Subcutaneous adipose tissue (tissue), 4 donors: ENCODE data around the gene SMURF1. TPM values are rescaled to one million over a fixed set of nuclear protein-coding genes. Genes with fewer than 3 reads are reported as not detected.

Experiments
- total RNA-seq, 4 donors: library from RNA; depleted of rRNA; stranded (reverse); fragments of >200 nt; gene quantifications; one replicate each; pipeline ENCODE4 v1.1.0, GENCODE V29; 2016
- TF ChIP-seq, protein P1 (sequence below): fragments of 450-650 bp; IDR thresholded peaks from one replicate; pipeline ENCODE4 v1.5.1; 2016; ENCODE audit warnings: low read depth, mild to moderate bottlenecking, control low read depth, antibody characterized with exemption, moderate library complexity

The SMURF1 gene
- total RNA-seq, 4 donors from 2014 or later, result 24.0 to 49.4 (median 25.2) TPM

DNA sequence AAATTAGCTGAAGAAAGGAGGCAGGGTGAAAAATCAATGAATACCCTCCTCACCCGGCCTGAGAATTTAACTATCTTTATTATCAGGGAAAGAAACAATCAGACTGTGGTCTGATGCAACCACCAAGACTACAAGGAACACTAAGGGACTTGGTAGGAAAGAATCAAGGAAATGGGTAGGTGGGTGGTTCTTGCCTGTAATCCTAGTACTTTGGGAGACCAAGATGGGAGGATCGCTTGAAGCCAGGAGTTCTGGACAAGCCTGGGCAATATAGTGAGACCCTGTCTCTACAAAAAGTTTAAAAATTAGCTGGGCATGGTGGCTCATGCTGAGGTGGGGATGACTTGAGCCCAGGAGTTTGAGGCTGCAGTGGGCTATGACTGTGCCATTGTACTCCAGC lies 12.6 kb downstream of the SMURF1 start:
- TF ChIP-seq, protein P1, sequence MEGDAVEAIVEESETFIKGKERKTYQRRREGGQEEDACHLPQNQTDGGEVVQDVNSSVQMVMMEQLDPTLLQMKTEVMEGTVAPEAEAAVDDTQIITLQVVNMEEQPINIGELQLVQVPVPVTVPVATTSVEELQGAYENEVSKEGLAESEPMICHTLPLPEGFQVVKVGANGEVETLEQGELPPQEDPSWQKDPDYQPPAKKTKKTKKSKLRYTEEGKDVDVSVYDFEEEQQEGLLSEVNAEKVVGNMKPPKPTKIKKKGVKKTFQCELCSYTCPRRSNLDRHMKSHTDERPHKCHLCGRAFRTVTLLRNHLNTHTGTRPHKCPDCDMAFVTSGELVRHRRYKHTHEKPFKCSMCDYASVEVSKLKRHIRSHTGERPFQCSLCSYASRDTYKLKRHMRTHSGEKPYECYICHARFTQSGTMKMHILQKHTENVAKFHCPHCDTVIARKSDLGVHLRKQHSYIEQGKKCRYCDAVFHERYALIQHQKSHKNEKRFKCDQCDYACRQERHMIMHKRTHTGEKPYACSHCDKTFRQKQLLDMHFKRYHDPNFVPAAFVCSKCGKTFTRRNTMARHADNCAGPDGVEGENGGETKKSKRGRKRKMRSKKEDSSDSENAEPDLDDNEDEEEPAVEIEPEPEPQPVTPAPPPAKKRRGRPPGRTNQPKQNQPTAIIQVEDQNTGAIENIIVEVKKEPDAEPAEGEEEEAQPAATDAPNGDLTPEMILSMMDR, result no peak

DNA sequence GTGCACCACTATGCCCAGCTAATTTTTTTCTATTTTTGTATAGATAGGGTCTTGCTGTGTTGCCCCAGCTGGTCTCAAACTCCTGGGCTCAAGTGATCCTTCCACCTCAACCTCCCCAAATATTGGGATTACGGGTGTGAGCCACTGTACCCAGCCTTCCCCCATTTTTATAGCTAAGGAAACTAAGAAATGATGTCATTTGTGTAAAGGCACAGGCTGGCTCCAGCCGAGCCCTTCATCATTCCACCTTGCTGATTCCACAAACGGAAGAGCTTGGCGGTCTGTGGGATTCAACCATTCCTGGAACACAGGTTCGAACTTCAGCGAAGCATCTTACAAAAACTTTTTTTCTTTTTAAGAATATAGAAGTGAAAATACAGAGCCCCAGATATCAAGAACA lies 14.4 kb downstream of the SMURF1 start:
- TF ChIP-seq, protein P1, result no peak

DNA sequence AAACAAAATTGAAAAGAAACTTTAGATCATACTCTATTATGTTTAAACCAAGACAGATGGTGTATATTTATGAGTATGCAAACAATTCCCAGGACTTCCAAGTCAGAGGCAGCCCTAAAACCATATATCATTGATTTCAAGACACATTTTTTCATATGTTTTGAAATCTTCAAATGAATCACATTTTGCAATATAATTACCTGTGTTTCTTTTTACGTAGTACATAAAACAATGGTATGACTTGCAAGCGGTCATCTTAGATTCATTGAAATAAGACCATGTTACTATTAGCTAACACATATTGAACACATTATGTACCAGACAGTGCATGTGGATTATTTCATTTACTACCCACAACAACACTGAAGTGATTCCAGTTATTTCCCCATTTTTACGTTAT lies 14.9 kb downstream of the SMURF1 start:
- TF ChIP-seq, protein P1, result no peak

DNA sequence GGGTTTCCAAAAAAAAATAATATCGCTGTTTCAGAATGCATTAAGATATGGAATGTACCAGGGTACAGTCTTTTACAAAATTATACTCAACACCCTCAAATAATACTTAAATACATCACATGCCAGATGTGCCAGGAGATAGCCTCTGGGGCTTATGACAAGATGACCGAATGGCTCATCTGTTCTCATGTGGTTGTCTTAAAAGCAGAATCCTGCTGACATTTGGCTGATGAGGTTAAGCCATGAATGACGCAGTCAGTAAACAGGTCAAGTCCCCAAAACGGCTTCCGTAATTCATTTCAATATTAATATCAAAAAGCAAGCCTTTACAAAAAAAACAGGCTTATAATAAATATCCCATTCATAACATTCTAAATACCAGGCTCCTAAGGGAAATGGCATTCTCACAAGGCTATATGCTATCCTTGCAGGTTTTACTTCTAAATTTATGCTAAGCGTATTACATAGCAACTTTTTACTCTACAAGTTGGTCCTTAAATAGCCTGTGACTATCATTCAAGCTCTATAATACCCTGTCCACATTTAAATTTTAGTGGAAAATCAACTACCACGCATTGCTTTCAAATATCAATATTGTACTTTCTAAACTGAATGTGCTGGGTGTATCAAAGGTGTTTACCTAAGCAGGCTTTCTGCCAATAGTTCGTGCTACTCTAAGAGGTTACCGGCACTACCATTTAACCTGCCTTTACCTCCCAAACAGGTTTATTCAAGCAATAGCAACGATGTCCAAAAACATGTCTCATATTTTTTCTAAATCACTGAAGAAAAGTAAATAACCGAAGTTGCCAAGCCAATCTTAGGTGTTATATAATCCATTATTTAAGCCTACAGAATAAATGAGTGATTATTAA lies 15.6 kb downstream of the SMURF1 start:
- TF ChIP-seq, protein P1, result no peak

DNA sequence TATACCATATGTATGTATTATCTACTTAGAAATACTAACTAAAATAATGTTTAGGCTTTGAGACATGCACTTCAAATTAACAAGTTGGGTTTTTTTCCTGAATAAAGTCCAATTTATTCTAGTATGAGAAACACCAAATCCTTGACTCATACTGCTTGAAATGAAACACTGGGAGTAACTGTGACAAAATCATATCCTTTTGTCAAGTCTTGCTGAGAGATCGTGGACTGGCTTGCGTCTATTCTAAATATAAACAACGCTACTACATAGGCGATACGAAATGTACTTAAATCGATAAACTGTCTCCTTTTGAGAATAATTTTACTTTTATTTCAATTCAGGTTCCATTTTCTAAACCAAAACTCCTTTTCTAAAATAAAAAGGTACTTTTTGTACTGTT lies 16.3 kb downstream of the SMURF1 start:
- TF ChIP-seq, protein P1, result no peak

DNA sequence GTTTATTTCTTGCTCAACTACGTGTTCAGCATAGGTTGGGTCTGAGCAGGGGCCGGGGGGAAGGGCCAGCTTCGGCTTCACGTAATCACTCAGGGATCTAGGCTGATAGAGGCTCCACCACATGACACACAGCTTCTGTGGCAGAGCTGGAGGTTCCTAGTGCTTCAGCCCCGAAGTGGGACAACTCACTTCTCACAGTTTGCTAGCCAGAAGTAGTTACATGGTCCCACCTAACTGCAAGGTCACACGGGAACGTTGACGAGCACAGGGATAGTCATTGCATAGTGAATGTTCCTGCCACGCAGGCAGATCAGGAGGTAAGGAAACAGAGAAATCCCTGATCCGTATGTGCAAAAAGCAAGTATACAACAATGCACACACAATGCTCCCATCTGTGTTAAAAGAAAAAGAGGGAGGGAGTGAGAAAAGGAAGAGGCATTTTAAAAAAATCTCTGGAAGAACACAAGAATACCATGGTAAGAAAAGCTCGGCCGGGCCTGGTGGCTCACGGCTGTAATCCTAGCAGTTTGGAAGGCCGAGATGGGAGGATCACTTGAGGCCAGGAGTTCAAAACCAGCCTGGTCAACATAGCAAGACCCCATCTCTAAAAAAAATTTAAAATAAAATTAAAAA lies 16.9 kb downstream of the SMURF1 start:
- TF ChIP-seq, protein P1, result no peak

DNA sequence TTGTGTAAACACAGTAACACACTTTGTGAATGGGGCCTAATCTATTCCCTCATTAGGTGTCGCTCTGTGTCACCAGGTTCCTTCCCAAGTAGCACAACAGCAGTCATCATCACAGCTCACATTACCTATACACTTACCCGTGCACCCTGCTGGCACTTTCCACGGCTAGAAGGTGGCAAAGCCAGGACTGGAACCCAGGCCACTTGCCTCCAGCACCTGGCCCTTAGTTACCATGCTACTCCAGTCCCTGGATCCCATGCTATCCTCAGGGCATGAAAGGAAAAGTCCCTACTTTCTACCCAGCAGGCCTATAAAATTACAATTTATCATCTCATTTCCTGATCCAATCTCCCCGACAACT lies 18.4 kb downstream of the SMURF1 start:
- TF ChIP-seq, protein P1, result no peak
